ENCODE data around the gene RSPH9.

RSPH9 gene

GRCh38 chr6:43665376-43665775, 20.5 kb downstream of the RSPH9 start:
- H3K27me3 ChIP-seq (ENCODE audit: insufficient read depth, insufficient read length): no peaks in the 10 kb centered on the region
- peaks cover 18% of the 10 kb centered on the region for H3K4me1 ChIP-seq (ENCODE audit: insufficient read depth, insufficient read length)
- H3K9me3 ChIP-seq (ENCODE audit: insufficient read depth, low read length): peaks cover 7% of the 10 kb centered on the region; the same call in 1 of the 2 replicates
- H3K9ac ChIP-seq (ENCODE audit: insufficient read length, low read depth): no peak overlapping the region
- peaks cover under 1% of the 10 kb centered on the region for H3K36me3 ChIP-seq (ENCODE audit: insufficient read depth, insufficient read length, low read length)
- DNase-seq (ENCODE audit: low read depth, low spot score): no peak
- TF ChIP-seq YY1 (IDR thresholded peaks at IDR 0.05; ENCODE audit: insufficient read depth, insufficient read length) (no peak), SUZ12 (IDR thresholded peaks at IDR 0.05; ENCODE audit: extremely low read depth, insufficient read depth, insufficient read length) (no peak)
- H3K4me3 ChIP-seq (ENCODE audit: insufficient read length, low read depth): no peak overlapping the region

- Histone ChIP-seq H3K9ac (ENCODE audit: insufficient read length, low read depth) (no peak overlapping the region), H3K4me1 (ENCODE audit: insufficient read depth, insufficient read length) (peaks cover 18% of the 10 kb centered on the region), H3K4me3 (ENCODE audit: insufficient read length, low read depth) (no peak overlapping the region), H3K36me3 (ENCODE audit: insufficient read depth, insufficient read length, low read length) (peaks cover 10% of the 10 kb centered on the region), H3K9me3 (ENCODE audit: insufficient read depth, low read length) (no peaks in the 10 kb centered on the region), H3K27me3 (ENCODE audit: insufficient read depth, insufficient read length) (no peaks in the 10 kb centered on the region)
- TF ChIP-seq YY1 (IDR thresholded peaks at IDR 0.05; ENCODE audit: insufficient read depth, insufficient read length) (no peak), SUZ12 (IDR thresholded peaks at IDR 0.05; ENCODE audit: extremely low read depth, insufficient read depth, insufficient read length) (no peak), ZNF274 (IDR thresholded peaks at IDR 0.05; ENCODE audit: low read depth, low read length) (no peak)
- DNase-seq (ENCODE audit: low read depth, low spot score): no peak
Observed at GRCh38 chr6:43666196-43666920, 21.5 kb downstream of the RSPH9 start.

GRCh38 chr6:43667245-43668150, 22.7 kb downstream of the RSPH9 start:
- no peak for DNase-seq (ENCODE audit: low read depth, low spot score)
- peaks cover 22% of the 10 kb centered on the region for H3K36me3 ChIP-seq (ENCODE audit: insufficient read depth, insufficient read length, low read length)
- no peak overlapping the region for H3K4me3 ChIP-seq (ENCODE audit: insufficient read length, low read depth)
- peak overlapping the region; percentile 63 for H3K9ac ChIP-seq (ENCODE audit: insufficient read length, low read depth)
- no peaks in the 10 kb centered on the region for H3K27me3 ChIP-seq (ENCODE audit: insufficient read depth, insufficient read length)
- H3K4me1 ChIP-seq (ENCODE audit: insufficient read depth, insufficient read length): peaks cover 18% of the 10 kb centered on the region
- TF ChIP-seq SUZ12 (IDR thresholded peaks at IDR 0.05; ENCODE audit: extremely low read depth, insufficient read depth, insufficient read length) (no peak), YY1 (IDR thresholded peaks at IDR 0.05; ENCODE audit: insufficient read depth, insufficient read length) (no peak), ZNF274 (IDR thresholded peaks at IDR 0.05; ENCODE audit: low read depth, low read length) (no peak)
- no peaks in the 10 kb centered on the region for H3K9me3 ChIP-seq (ENCODE audit: insufficient read depth, low read length)

GRCh38 chr6:43668151-43669028, 23.6 kb downstream of the RSPH9 start:
- peaks cover 18% of the 10 kb centered on the region for H3K4me1 ChIP-seq (ENCODE audit: insufficient read depth, insufficient read length)
- no peak for DNase-seq (ENCODE audit: low read depth, low spot score)
- TF ChIP-seq SUZ12 (IDR thresholded peaks at IDR 0.05; ENCODE audit: extremely low read depth, insufficient read depth, insufficient read length) (no peak), ZNF274 (IDR thresholded peaks at IDR 0.05; ENCODE audit: low read depth, low read length) (no peak), YY1 (IDR thresholded peaks at IDR 0.05; ENCODE audit: insufficient read depth, insufficient read length) (no peak)
- no peaks in the 10 kb centered on the region for H3K9me3 ChIP-seq (ENCODE audit: insufficient read depth, low read length)
- no peaks in the 10 kb centered on the region for H3K27me3 ChIP-seq (ENCODE audit: insufficient read depth, insufficient read length)
- H3K4me3 ChIP-seq (ENCODE audit: insufficient read length, low read depth): no peak overlapping the region
- peaks cover 28% of the 10 kb centered on the region for H3K36me3 ChIP-seq (ENCODE audit: insufficient read depth, insufficient read length, low read length)
- peak overlapping the region; percentile 63 for H3K9ac ChIP-seq (ENCODE audit: insufficient read length, low read depth)

GRCh38 chr6:43669050-43669921, 24.4 kb downstream of the RSPH9 start:
- no peaks in the 10 kb centered on the region for H3K9me3 ChIP-seq (ENCODE audit: insufficient read depth, low read length)
- H3K4me1 ChIP-seq (ENCODE audit: insufficient read depth, insufficient read length): peaks cover 18% of the 10 kb centered on the region
- peak overlapping the region; percentile 23 for H3K9ac ChIP-seq (ENCODE audit: insufficient read length, low read depth)
- no peak for TF ChIP-seq SUZ12 (IDR thresholded peaks at IDR 0.05; ENCODE audit: extremely low read depth, insufficient read depth, insufficient read length)
- TF ChIP-seq YY1 (IDR thresholded peaks at IDR 0.05; ENCODE audit: insufficient read depth, insufficient read length): no peak
- no peak for TF ChIP-seq ZNF274 (IDR thresholded peaks at IDR 0.05; ENCODE audit: low read depth, low read length)
- H3K36me3 ChIP-seq (ENCODE audit: insufficient read depth, insufficient read length, low read length): peaks cover 37% of the 10 kb centered on the region
- no peaks in the 10 kb centered on the region for H3K27me3 ChIP-seq (ENCODE audit: insufficient read depth, insufficient read length)
- no peak overlapping the region for H3K4me3 ChIP-seq (ENCODE audit: insufficient read length, low read depth)
- DNase-seq (ENCODE audit: low read depth, low spot score): no peak

DNA sequence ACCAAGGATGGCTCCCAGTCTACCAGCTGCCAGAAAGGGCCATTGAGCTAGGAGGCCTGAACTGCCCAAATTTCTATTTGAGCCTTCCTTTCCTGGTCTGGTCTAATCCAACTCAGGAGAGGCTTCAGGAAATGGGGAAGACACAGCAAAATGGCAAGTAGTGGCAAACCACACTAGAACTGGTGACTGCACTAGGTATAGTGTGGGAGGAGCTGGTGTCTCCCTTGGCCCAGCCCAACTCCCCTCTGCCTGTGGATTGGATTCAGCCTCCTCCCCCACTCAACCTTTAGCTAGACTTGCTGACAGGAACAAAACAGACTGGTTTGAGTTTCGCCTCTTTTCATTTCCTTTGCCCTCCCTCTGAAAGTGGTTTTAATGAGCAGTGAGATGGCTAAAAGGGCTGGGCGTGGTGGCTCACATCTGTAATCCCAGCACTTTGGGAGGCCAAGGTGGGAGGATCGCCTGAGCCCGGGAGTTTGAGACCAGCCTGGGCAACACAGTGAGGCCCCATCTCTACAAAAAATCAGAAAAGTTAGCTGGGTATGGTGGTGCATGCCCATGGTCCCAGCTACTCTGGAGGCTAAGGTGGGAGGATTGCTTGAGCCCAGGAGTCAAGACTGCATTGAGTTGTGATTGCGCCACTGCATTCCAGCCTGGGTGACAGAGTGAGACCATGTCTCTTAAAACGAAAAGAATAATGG, 25.2 kb downstream of the RSPH9 start:
- H3K9ac ChIP-seq (ENCODE audit: insufficient read length, low read depth): peak overlapping the region; percentile 23
- H3K4me1 ChIP-seq (ENCODE audit: insufficient read depth, insufficient read length): peaks cover 18% of the 10 kb centered on the region
- no peak for DNase-seq (ENCODE audit: low read depth, low spot score)
- TF ChIP-seq ZNF274 (IDR thresholded peaks at IDR 0.05; ENCODE audit: low read depth, low read length) (no peak), YY1 (IDR thresholded peaks at IDR 0.05; ENCODE audit: insufficient read depth, insufficient read length) (no peak), SUZ12 (IDR thresholded peaks at IDR 0.05; ENCODE audit: extremely low read depth, insufficient read depth, insufficient read length) (no peak)
- H3K4me3 ChIP-seq (ENCODE audit: insufficient read length, low read depth): no peak overlapping the region
- no peaks in the 10 kb centered on the region for H3K9me3 ChIP-seq (ENCODE audit: insufficient read depth, low read length)
- peaks cover 45% of the 10 kb centered on the region for H3K36me3 ChIP-seq (ENCODE audit: insufficient read depth, insufficient read length, low read length)
- H3K27me3 ChIP-seq (ENCODE audit: insufficient read depth, insufficient read length): no peaks in the 10 kb centered on the region
